GM18520 (cell line): ENCODE data around the gene PSMF1.
"Not testable (repeated sequence)": the region's sequence is repeated elsewhere in the genome, so short reads cannot be mapped to it uniquely, and the experiment has no call there.

Source experiments
- ATAC-seq: cut with Tn5 transposase; IDR thresholded peaks from one replicate; pipeline ENCODE4 v1.9.1; 2021; ENCODE audit not compliant: unreplicated experiment

Gene PSMF1

DNA sequence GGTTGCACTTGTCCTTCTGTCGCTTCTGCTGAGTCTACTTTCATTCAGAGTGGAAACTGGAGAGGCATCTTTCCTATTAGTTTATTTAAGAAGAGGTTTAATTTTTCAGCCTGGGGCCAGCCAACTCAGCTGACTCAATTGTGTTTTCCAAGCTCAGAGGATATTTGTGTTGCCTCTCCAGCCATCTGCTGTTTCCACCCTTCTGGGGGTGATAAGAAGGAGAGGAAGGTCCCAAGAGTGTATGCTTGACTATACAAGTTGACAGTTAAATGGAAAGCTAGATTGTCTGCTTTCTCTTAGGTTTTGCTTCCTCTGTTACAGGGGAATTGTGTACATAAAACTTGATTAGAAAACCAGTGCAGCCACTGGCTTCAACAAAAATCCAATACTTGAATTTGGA is 3.0 kb downstream of the PSMF1 start:
- no peak for ATAC-seq

DNA sequence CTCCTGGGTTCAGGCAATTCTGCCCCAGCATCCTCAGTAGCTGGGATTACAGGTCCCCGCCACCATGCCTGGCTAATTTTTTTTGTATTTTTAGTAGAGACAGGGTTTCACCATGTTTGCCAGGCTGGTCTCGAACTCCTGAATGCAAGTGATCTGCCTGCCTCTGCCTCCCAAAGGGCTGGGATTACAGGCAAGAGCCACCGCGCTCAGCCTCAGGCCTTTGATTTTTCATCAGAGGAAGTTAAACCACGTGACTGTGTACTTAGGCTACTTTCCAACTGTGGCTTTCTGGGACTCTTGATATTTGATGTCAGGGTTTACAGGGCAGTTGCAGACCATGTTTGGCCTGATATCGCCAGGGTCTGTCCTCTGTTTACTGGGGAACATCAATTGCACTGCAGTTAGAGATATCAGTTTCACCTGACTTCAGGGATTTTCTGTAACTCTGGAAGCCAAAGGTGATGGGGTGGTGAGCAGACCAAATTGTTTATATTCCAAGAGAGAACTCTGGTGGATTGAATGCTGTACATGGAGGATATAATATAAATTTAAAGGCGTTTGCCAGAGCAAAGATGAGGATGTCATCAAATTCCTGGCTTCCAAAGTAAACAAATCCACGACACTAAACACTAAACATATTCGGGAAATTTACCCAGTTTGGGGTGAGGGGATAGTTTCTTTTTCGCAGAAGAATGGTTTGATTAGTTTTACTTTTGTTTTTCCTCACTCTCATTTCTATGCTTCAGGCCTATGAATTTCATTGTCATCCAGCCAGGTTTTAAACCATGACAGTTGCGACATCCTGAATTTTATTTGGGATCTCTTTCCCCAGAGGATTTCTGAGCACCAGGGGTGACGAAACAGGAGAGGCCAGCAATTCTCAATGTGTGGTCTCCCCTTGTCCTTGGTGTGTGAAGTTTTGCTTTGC is 4.2 kb downstream of the PSMF1 start:
- no peak for ATAC-seq

DNA sequence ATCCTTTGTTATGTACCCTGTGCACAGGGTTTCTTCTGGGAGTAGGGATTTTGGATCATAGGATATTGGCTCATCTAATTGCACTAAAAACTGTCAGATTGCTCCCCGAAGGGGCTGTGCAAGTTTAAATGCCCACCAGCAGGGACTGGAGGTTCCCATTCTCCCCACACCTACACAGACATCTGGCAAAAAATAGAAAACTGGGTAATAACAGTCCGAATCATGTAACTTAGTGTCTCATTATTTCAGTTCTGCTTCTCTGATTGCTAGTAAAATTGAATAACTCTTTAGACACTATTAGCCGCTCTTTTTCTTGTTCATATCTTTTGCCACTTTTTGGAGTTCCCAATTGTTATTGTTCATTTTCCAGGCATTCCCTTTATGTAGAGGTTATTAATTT is 5.3 kb downstream of the PSMF1 start:
- ATAC-seq = no peak

DNA sequence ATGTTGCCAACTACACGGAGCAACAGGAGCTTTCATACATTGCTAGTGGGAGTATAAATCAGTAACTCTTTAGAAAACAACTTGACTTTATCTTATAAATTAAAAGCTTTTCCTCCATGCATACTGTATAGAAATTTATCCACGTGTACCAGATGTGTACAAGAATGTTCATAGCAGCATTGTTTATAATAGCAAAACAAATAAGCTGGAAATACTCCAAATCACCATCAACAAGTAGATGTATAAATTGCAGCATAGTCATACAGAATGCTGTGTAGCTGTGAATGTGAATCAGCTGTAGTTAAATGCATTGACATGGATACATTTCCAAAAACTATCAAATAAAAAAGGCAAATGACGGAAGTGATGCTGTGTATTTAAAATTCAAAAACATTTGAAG is 6.0 kb downstream of the PSMF1 start:
- ATAC-seq = no peak

DNA sequence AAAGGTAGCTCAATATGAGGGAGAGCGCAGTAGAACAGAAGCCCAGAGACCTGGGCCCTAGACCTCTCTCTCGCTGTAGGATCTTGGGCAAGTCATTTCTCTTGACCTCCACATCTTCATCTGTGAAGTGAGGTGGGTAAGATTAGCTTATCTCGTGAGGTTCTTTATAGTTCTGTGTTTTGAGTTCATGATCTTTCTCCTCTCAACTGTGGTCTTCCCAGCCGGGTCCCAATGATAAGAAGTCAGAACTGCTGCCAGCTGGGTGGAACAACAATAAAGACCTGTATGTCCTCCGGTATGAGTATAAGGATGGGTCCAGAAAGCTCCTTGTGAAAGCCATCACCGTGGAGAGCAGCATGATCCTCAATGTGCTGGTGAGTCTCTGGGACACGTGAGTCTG is 6.9 kb downstream of the PSMF1 start:
- no peak for ATAC-seq

DNA sequence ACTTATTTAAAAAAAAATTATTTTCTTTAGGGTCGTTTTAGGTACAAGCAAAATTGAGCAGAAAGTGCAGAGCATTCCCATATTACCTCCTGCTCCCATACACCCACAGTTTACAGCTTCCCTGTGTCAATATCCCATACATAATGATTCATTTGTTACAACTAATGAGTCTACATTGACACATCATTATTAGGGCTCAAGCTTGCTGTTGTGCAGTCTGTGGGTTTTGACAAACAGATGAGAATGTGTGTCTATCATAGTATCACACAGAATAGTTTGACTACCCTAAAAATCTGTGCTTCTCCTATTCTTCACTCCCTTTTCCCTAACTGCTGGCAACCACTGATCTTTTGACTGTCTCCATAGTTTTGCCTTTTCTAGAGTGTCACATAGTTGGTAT is 9.4 kb downstream of the PSMF1 start:
- no peak for ATAC-seq

DNA sequence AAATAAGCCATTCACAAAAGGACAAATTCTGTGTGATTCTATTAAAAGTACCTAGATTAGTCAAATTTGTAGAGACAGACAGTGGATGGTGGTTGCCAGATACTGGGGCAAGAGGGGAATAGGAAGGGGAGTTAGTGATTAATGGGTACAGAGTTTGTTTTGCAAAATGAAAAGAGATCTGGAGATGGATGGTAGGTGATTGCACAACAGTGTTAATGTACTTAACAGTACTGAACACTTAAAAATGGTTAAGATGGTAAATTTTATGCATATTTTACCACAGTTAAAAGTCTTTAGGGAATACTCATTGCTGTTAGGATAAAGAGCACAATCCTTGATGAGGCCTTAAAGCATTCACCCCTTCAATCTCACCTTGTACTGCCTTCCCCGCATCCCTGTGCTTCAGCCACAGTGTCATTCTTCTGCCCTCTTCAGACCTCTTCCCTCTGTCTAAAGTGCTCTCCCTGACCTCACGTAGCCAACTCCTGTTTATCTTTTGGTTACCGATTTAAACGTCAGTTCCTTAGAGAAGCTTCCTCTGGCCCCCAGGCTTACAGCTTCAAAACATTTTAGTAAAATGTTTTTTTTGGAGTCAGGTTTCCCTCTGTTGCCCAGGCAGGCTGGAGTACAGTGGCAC is 11.8 kb downstream of the PSMF1 start:
- no peak for ATAC-seq

DNA sequence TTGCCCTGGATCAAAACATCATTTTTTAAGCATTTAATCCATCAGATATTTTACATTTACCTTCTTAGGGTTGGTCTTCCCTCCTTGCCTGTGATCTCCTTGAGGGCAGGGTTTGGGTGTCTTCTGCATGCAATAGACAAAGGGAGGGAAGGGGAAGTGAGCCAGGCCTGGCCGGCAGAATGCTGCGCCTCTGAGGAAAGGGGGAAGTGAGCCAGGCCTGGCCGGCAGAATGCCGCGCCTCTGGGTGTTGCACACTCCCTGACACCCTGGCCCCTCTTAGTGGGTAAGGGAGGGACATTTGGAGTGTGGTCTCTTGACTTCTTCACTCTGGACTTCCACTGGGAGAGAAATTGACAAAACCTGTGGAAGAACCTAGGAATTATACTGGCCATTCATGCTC is 12.4 kb downstream of the PSMF1 start:
- no peak for ATAC-seq

DNA sequence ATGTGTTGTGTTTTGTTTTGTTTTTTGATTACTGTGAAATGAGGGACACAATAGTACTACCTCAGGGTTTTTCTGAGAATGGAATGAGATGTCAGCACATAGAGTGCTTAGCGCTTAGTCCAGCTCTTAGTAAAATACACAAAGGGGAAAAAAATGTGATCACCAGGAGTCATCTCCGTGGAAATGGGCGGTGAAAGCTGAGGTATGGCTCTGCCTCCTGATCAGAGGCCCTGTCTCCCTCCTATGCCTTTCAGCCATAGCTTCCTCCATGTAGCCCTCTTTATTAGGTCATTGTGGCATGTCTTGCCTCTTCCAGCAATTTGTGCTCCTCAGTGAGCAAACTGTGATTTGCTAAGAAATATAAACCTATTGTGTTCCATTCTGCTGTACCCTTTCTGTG is 13.0 kb downstream of the PSMF1 start:
- no peak for ATAC-seq

DNA sequence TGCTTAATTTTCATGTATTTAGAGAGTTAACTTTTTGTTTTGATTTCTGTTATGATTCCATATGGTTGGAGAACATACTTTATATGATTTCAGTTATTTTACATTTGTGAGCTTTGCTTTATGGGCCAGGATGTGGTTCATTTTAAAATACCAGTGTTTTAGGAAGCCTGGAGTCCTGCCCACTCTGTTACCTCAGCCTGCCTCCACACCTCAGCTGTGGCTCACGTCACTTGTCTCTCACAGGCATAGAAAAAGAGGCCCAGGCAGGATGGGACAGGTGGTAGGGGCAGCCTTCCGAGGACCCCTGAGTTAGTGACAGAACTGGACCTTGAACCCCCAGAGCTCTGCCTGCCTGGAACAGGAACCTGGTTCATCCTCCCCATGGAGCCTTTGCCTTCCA is 16.0 kb downstream of the PSMF1 start:
- ATAC-seq = no peak

DNA sequence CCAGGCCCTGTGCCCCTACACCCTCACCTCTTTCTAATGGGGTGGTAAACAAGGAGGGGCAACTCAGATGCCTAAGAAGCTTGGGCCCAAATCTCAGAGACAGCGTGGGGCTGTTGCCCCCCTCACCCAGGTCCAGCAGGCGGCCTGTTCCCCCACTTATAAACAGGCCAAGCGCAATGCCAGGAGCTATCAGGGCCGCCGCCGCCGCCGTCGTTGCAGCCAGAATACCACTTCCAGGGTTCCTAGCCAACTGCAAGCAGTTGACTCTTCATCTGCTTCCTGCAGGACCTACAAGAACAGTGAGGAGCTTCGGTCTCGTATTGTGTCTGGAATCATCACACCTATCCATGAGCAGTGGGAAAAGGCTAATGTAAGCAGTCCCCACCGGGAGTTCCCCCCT is 16.4 kb downstream of the PSMF1 start:
- no peak for ATAC-seq

DNA sequence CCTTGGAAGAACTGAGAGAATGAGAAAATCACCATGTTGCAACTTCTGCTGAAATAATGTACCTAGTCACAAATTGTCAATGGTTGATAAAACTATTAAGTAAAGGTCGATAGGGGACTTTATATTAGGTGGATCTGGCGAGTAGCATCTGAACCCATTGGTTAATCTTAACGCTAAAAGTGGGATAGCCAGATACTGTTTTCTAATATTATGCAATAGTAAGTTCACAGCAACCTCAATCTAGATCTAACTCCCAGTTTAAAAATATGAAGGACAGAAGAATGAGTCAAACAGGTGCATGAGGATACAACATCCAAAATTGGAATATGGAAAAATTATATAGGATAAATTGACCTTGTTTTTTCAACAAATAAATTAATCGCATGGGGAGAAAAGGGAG is 18.8 kb downstream of the PSMF1 start:
- ATAC-seq = no peak

DNA sequence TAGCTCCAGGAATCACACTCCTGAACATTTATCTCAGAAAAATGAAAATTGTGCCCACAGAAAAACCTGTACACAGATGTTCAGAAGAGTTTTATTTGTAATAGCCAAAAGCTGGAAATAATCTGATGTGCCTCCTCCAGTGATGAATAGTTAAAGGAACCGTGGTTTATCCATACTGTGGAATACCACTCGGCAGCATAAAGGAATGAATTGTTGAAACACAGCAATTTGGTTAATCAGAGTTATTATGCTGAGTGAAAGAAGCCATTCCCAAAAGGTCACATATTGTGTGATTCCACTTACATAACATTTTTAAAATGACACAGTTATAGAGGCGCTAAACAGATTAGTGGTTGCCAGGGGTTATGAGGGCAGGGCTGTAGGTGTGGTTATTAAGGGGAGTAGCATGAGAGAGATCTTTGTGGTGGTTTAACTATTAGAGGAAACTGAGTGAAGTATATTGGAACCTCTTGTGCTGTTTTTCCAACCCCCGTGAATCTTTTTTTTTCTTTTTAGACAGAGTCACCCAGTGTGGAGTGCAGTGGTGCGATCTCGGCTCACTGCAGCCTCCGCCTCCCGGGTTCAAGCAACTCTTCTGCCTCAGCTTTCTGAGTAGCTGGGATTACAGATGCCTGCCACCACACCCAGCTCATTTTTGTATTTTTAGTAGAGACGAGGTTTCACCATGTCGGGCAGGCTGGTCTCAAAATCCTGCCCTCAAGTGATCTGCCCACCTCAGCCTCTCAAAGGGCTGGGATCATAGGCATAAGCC is 26.2 kb downstream of the PSMF1 start:
- no peak for ATAC-seq

DNA sequence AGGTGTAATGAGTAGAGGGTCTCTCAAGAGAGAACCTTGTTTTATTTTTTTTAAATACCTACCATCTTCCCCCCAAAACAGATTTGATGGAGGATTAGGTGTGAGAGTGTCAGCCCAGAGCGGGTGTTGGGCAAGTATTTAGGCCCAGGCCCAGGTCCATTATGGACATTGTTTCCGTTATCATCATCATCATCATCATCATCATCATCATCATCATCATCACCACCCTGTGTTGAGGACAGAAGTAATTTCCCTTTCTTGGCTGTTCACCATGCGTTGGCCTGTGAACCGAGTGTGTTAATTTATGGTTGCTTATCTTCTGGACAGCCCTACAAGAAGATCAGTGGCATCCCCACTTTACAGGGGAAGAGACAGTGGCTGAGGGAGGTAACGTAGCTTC is 28.6 kb downstream of the PSMF1 start:
- ATAC-seq = no peak

DNA sequence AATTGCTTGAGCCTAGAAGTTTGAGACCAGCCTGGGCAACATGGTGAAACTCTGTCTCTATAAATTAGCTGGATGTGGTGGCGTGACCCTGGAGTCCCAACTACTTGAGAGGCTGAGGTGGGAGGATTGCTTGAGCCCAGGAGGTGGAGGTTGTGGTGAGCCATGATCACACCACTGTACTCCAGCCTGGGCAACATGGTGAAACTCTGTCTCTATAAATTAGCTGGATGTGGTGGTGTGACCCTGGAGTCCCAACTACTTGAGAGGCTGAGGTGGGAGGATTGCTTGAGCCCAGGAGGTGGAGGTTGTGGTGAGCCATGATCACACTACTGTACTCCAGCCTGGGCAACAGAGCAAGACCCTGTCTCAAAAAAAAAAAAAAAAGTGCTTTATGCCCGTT is 31.4 kb downstream of the PSMF1 start:
- ATAC-seq = not testable (repeated sequence)

DNA sequence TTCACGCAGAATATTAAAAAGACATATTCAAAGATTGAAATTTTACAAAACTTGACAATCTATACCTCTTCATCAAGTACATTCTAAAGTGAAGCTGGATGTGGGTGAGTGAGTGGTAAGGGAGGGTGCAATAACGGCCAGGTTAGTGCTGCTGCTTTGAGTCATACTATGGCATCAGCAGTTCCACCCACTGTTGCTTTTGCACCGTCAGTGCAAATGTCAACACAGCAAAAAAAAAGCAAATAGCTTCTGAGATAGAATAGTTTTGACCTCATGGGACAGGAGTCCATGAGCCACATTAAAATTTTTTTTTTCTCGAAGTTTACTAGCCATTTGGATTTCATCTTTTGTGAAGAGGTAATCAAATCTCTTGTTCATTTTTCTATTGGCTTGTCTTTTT is 31.8 kb downstream of the PSMF1 start:
- no peak for ATAC-seq

DNA sequence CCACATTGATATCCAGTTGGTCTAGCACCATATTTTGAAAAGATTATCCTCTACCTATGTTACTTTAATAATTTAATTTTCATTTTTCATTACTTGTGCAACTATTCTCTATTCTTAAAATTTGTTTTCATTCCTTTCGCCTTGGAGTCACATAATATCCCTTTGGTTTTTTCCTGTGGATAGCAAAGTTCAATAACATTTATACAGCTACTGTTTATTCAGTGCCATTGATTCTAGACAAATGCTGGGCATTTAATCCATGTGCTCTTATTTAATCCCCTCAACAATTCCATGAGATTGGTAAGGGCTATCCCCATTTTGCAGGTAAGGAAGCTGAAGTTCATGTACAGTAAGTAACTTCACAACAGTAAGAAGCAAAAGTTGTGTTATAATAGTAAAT is 32.6 kb downstream of the PSMF1 start:
- no peak for ATAC-seq

DNA sequence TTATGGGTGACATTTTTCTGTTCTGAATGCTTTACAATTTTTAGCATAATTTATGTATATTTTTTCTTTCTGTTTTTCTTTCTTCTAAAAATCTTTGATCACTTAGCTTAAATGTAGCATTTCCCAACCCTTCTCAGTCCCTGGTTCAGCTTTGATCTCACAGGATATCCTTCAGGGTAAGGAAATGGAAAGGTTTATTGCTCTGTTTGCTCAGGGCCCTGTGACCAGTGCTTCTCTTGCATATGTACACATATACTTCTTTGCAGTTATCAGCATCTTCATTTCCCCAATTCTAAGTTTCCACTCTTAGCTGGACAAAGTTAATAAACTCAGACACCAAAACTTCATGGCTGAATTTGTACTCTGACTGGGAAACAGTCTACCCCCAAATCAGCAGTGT is 35.8 kb downstream of the PSMF1 start:
- ATAC-seq = no peak

DNA sequence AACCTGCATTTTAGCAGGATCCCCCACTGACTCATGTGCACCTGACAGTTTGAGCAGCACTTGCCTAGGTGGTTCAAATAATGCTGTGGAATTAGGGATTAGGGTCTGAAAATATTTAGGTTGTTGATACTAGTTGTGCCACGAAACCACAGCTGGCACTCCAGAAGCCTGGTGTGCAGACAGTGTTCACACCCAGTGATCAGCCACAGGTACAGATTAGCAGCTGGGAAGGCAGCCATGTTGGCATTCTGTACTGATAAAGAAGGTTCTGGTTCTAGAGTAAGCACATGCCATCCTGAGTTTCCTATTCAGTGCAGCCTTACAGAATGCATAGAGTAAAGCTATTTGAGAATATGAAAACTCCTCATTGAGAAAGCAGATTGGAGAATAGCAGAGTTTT is 36.3 kb downstream of the PSMF1 start:
- ATAC-seq = no peak

DNA sequence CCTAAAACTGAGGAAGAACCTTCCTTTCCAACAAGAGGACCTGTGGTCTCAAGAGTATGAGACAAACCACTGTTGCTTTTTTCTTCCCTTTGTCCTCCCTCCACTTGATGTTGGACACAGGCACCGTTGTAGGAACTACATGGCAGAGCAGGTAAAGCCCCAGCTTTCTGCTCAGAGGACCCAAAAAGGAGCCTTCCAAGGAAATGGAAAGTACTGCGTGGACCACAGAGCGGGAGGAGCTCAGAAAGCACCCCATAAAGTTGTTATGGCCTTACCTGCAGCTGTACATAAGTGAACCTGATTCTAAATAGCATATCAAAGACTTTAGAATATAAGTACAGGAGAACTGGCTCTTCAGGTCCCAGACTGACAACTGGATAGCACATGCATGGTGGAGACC is 36.9 kb downstream of the PSMF1 start:
- ATAC-seq = no peak

DNA sequence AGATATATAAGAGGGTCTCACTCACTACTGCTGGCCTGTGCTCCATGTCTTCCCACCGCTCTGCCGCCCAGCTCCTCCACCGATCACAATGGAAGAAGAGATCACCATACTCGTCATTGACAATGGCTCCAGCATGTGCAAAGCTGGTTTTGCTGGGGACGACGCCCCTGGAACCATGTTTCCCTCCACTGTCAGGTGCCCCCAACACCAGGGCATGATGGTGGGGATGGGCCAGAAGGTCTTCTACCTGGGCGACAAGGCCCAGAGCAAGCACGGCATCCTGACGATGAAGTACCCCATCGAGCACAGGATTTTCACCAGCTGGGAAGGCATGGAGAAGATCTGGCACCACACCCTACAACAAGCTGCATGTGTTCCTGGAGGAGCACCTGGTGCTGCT is 42.1 kb downstream of the PSMF1 start:
- no peak for ATAC-seq

DNA sequence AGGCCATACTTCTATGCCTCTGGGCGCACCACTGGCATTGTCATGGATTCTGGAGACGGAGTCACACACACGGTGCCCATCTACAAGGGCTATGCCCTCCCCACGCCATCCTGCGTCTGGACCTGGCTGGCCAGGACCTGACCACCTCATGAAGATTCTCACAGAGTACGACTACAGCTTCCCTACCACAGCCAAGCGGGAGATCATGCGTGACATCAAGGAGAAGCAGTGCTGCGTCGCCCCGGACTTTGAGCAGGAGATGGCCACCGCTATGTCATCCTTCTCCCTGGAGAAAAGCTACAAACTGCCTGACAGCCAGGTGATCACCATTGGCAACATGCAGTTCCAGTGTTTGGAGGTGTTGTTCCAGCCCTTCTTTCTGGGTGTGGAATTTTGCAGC is 42.6 kb downstream of the PSMF1 start:
- ATAC-seq = no peak
